H9 (cell line): Measurements from ENCODE around the gene PGS1. TPM values are rescaled to one million over a fixed set of nuclear protein-coding genes. Genes with fewer than 3 reads are reported as not detected.

Experiments used
- DNase-seq: peaks from one replicate; pipeline ENCODE4 v3.0.0-alpha.2; 2017
- H2AFZ ChIP-seq: one replicate; pipeline ENCODE4 v1.6.1; 2013; ENCODE audit warnings: mild to moderate bottlenecking, low read length, control low read depth, moderate library complexity
- H2AK5ac ChIP-seq: 2 replicates; pipeline ENCODE4 v1.6.1; 2013; ENCODE audit warnings: low read length, control low read depth, mixed read lengths; ENCODE audit not compliant: insufficient read length
- H2BK120ac ChIP-seq: one replicate; pipeline ENCODE4 v1.6.1; 2013; ENCODE audit warnings: low read depth, mild to moderate bottlenecking, low read length, control low read depth, inconsistent platforms; ENCODE audit not compliant: poor library complexity, severe bottlenecking
- H2BK12ac ChIP-seq: 2 replicates; pipeline ENCODE4 v1.6.1; 2013; ENCODE audit warnings: low read length, control low read depth, mixed read lengths, low read depth; ENCODE audit not compliant: insufficient read length
- H2BK15ac ChIP-seq: 2 replicates; pipeline ENCODE4 v1.6.1; 2013; ENCODE audit warnings: low read depth, low read length, control low read depth
- H2BK20ac ChIP-seq: one replicate; pipeline ENCODE4 v1.6.1; 2013; ENCODE audit warnings: low read depth, mild to moderate bottlenecking, low read length, control low read depth, inconsistent platforms; ENCODE audit not compliant: poor library complexity, severe bottlenecking
- H2BK5ac ChIP-seq: 2 replicates; pipeline ENCODE4 v1.6.1; 2013; ENCODE audit warnings: low read length, control low read depth, mixed read lengths; ENCODE audit not compliant: insufficient read length
- H3K14ac ChIP-seq: 2 replicates; pipeline ENCODE4 v1.6.1; 2013; ENCODE audit warnings: low read length, control low read depth; ENCODE audit not compliant: insufficient read depth
- H3K18ac ChIP-seq: 2 replicates; pipeline ENCODE4 v1.6.1; 2013; ENCODE audit warnings: low read depth, mild to moderate bottlenecking, mixed read lengths, low read length, control low read depth; ENCODE audit not compliant: insufficient read length
- H3K23ac ChIP-seq: 2 replicates; pipeline ENCODE4 v1.6.1; 2013; ENCODE audit warnings: low read length, control low read depth, mixed read lengths, low read depth; ENCODE audit not compliant: insufficient read length
- H3K23me2 ChIP-seq: 2 replicates; pipeline ENCODE4 v1.6.1; 2013; ENCODE audit warnings: low read depth, mild to moderate bottlenecking, mixed read lengths, low read length, control low read depth; ENCODE audit not compliant: insufficient read length, poor library complexity, severe bottlenecking
- H3K27ac ChIP-seq: 2 replicates; pipeline ENCODE4 v1.5.1; 2013; ENCODE audit warnings: low read length, control low read depth, mixed read lengths, low read depth; ENCODE audit not compliant: insufficient read length
- H3K27me3 ChIP-seq: 2 replicates; pipeline ENCODE4 v1.6.1; 2013; ENCODE audit warnings: low read length, control low read depth, inconsistent platforms; ENCODE audit not compliant: insufficient read depth
- H3K4ac ChIP-seq: 2 replicates; pipeline ENCODE4 v1.6.1; 2013; ENCODE audit warnings: low read depth, mild to moderate bottlenecking, control low read depth, inconsistent platforms, low read length, moderate library complexity
- H3K4me1 ChIP-seq: 2 replicates; pipeline ENCODE4 v1.6.1; 2013; ENCODE audit warnings: low read length, control low read depth, inconsistent platforms; ENCODE audit not compliant: insufficient read depth
- H3K4me2 ChIP-seq: 2 replicates; pipeline ENCODE4 v1.6.1; 2013; ENCODE audit warnings: low read length, control low read depth, mixed read lengths; ENCODE audit not compliant: insufficient read length, insufficient read depth
- H3K56ac ChIP-seq: 2 replicates; pipeline ENCODE4 v1.6.1; 2013; ENCODE audit warnings: low read depth, mild to moderate bottlenecking, mixed read lengths, low read length, control low read depth; ENCODE audit not compliant: insufficient read length
- H3K79me1 ChIP-seq: 2 replicates; pipeline ENCODE4 v1.6.1; 2013; ENCODE audit warnings: low read depth, mild to moderate bottlenecking, moderate library complexity, low read length, control low read depth, inconsistent platforms; ENCODE audit not compliant: insufficient read depth, poor library complexity, severe bottlenecking
- H3K79me2 ChIP-seq: 2 replicates; pipeline ENCODE4 v1.6.1; 2013; ENCODE audit warnings: low read length, control low read depth, inconsistent platforms; ENCODE audit not compliant: insufficient read depth
- H3K9ac ChIP-seq: 2 replicates; pipeline ENCODE4 v1.6.1; 2013; ENCODE audit warnings: low read length, control low read depth, mixed read lengths; ENCODE audit not compliant: insufficient read length; ENCODE audit errors: extremely low read depth
- H3K9me3 ChIP-seq: one replicate; pipeline ENCODE4 v1.6.1; 2013; ENCODE audit warnings: low read depth, low read length, inconsistent platforms; ENCODE audit not compliant: control insufficient read depth
- H3T11ph ChIP-seq: one replicate; pipeline ENCODE4 v1.6.1; 2013; ENCODE audit warnings: mild to moderate bottlenecking, low read length, control low read depth, inconsistent platforms
- H4K20me1 ChIP-seq: one replicate; pipeline ENCODE4 v1.6.1; 2013; ENCODE audit not compliant: control insufficient read depth, insufficient read length, insufficient read depth
- H4K5ac ChIP-seq: 2 replicates; pipeline ENCODE4 v1.6.1; 2013; ENCODE audit warnings: low read depth, mild to moderate bottlenecking, mixed read lengths, low read length, control low read depth; ENCODE audit not compliant: insufficient read length
- H4K8ac ChIP-seq: replicated peaks from 2 replicates; pipeline ENCODE4 v1.6.1; 2013; ENCODE audit warnings: low read length, control low read depth, mixed read lengths, low read depth; ENCODE audit not compliant: insufficient read length
- H4K91ac ChIP-seq: 2 replicates; pipeline ENCODE4 v1.6.1; 2013; ENCODE audit warnings: low read depth, mild to moderate bottlenecking, moderate library complexity, mixed read lengths, low read length, control low read depth; ENCODE audit not compliant: insufficient read length
- H3K27ac Mint-ChIP-seq, 3 experiments: 2 replicates in 2 of 3; 3 replicates in 1 of 3; pipeline ENCODE4 v1.8.0; 2020 to 2021; ENCODE audit warnings: mixed read lengths in 3 of 3, mild to moderate bottlenecking in 1 of 3, moderate library complexity in 1 of 3
- H3K27me3 Mint-ChIP-seq: 2 replicates; pipeline ENCODE4 v1.8.0; 2021; ENCODE audit warnings: low read depth, mild to moderate bottlenecking, moderate library complexity, mixed read lengths
- H3K36me3 Mint-ChIP-seq, 3 experiments: 2 replicates in 2 of 3; 3 replicates in 1 of 3; pipeline ENCODE4 v1.8.0; 2020 to 2021; ENCODE audit warnings: low read depth in 3 of 3, mixed read lengths in 3 of 3; ENCODE audit not compliant: insufficient read depth in 1 of 3
- H3K4me1 Mint-ChIP-seq, 2 experiments: 2 replicates each; pipeline ENCODE4 v1.8.0; 2020; ENCODE audit warnings: mixed read lengths in 2 of 2
- H3K4me3 Mint-ChIP-seq, 2 experiments: 2 replicates in 1 of 2; 3 replicates in 1 of 2; pipeline ENCODE4 v1.8.0; 2020 to 2021; ENCODE audit warnings: mild to moderate bottlenecking in 2 of 2, mixed read lengths in 2 of 2, moderate library complexity in 1 of 2
- H3K9me3 Mint-ChIP-seq, 2 experiments: 2 replicates in 1 of 2; 3 replicates in 1 of 2; pipeline ENCODE4 v1.8.0; 2020; ENCODE audit warnings: mild to moderate bottlenecking in 2 of 2, mixed read lengths in 2 of 2, moderate library complexity in 1 of 2
- WGBS: extraction: QIAGEN DNeasy Blood & Tissue Kit; methylation state at CpG from one replicate; pipeline ENCODE4 v1.1.7; 2013; ENCODE audit warnings: missing lambda C conversion rate, low lambda C conversion rate, mixed read lengths; ENCODE audit not compliant: insufficient read length; ENCODE audit errors: extremely low coverage; 5-methylcytosine and 5-hydroxymethylcytosine counted together
- total RNA-seq: library from RNA; stranded (reverse); gene quantifications from 2 replicates; pipeline ENCODE4 v1.2.1, GENCODE V29; 2021
- TF ChIP-seq, protein P1 (sequence below): fragments of 200-600 bp; sonication (generic); conservative IDR thresholded peaks from 3 replicates; pipeline ENCODE4 v1.8.0; 2021; ENCODE audit warnings: antibody characterized with exemption, mild to moderate bottlenecking

PGS1 gene
- total RNA-seq, 1 experiment from 2014 or later = 45.7 TPM

DNA sequence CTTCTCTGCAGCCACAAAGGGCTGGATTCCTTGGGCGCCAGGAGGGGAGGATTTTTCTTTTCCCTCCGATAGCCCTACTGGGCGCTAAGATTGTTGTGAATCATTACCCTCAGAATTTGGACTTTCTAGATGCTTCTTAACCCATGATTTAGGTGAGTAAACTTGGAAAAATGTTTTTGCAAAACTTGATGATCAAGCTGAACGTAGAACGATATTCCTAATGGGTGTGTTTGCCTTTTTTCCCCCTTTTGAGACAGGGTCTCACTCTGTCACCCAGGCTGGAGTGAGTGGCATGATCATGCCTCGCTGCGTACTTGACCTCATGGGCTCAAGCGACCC, 43.8 kb downstream of the PGS1 start:
- no peak overlapping the region for H4K8ac ChIP-seq
- H3K79me1 ChIP-seq = no peaks in the 10 kb centered on the region
- H3T11ph ChIP-seq = no peak overlapping the region
- H3K14ac ChIP-seq = no peak overlapping the region
- H2AFZ ChIP-seq = no peak overlapping the region
- H2BK12ac ChIP-seq = no peak overlapping the region
- H3K4me3 Mint-ChIP-seq = peak overlapping the region in 1 of 2 experiments; percentile 14; a peak in 1 of 5 replicates
- H2BK120ac ChIP-seq = no peak overlapping the region
- no peak overlapping the region for H2AK5ac ChIP-seq
- H3K4me2 ChIP-seq = no peak overlapping the region
- no peak overlapping the region for H4K91ac ChIP-seq
- no peaks in the 10 kb centered on the region for H3K4me1 ChIP-seq
- H2BK5ac ChIP-seq = no peak overlapping the region
- H3K56ac ChIP-seq = no peak overlapping the region
- H4K20me1 ChIP-seq = peaks cover 2% of the 10 kb centered on the region
- TF ChIP-seq, protein P1, sequence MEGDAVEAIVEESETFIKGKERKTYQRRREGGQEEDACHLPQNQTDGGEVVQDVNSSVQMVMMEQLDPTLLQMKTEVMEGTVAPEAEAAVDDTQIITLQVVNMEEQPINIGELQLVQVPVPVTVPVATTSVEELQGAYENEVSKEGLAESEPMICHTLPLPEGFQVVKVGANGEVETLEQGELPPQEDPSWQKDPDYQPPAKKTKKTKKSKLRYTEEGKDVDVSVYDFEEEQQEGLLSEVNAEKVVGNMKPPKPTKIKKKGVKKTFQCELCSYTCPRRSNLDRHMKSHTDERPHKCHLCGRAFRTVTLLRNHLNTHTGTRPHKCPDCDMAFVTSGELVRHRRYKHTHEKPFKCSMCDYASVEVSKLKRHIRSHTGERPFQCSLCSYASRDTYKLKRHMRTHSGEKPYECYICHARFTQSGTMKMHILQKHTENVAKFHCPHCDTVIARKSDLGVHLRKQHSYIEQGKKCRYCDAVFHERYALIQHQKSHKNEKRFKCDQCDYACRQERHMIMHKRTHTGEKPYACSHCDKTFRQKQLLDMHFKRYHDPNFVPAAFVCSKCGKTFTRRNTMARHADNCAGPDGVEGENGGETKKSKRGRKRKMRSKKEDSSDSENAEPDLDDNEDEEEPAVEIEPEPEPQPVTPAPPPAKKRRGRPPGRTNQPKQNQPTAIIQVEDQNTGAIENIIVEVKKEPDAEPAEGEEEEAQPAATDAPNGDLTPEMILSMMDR = peak; percentile 8; the same call in 1 of the 3 replicates
- H3K27ac Mint-ChIP-seq = peak overlapping the region; percentile 31 to 61 (median 44); a peak in 2 of 7 replicates
- no peak overlapping the region for H2BK20ac ChIP-seq
- no peak overlapping the region for H3K23ac ChIP-seq
- DNase-seq = no peak
- H3K27me3 Mint-ChIP-seq = no peaks in the 10 kb centered on the region
- H4K5ac ChIP-seq = no peak overlapping the region
- WGBS = no CpG with 5 or more reads among the region's 8 CpGs
- H3K9ac ChIP-seq = no peak overlapping the region
- no peaks in the 10 kb centered on the region for H3K23me2 ChIP-seq
- H3K4me1 Mint-ChIP-seq = peaks cover 5 to 10% of the 10 kb centered on the region in 2 experiments
- no peak overlapping the region for H2BK15ac ChIP-seq
- H3K9me3 ChIP-seq = no peaks in the 10 kb centered on the region
- H3K4ac ChIP-seq = no peak overlapping the region
- no peak overlapping the region for H3K18ac ChIP-seq
- H3K36me3 Mint-ChIP-seq = peaks cover 30 to 65% (median 59%) of the 10 kb centered on the region in 3 experiments
- H3K9me3 Mint-ChIP-seq = no peaks in the 10 kb centered on the region
- H3K27ac ChIP-seq = no peak overlapping the region
- no peaks in the 10 kb centered on the region for H3K27me3 ChIP-seq
- no peaks in the 10 kb centered on the region for H3K79me2 ChIP-seq
